ENCODE measurements around the gene CDH13. TPM values are rescaled to one million over a fixed set of nuclear protein-coding genes. Genes with fewer than 3 reads are reported as not detected.

Gene CDH13
- total and polyA plus RNA-seq, 2 experiments from 2014 or later = 1.2 to 1.5 TPM

- Histone ChIP-seq H3K9me3 (ENCODE audit: low read depth) (no peaks in the 10 kb centered on the region), H3K79me2 (no peaks in the 10 kb centered on the region), H3K36me3 (replicated peaks; ENCODE audit: insufficient read depth, low read depth) (no peaks in the 10 kb centered on the region), H3K27ac (no peak overlapping the region), H4K20me1 (ENCODE audit: insufficient read depth, poor library complexity, severe bottlenecking) (no peaks in the 10 kb centered on the region), H3K4me1 (ENCODE audit: insufficient read depth) (no peaks in the 10 kb centered on the region), H2AFZ (no peak overlapping the region), H3K9me2 (replicated peaks; ENCODE audit: insufficient read depth) (no peaks in the 10 kb centered on the region), H3K4me2 (no peak overlapping the region), H3K4me3 (no peak overlapping the region), H3K27me3 (peaks cover 24% of the 10 kb centered on the region)
- 79% methylated on average over 3 of the region's 3 CpGs for WGBS (ENCODE audit: low lambda C conversion rate, missing lambda C conversion rate)
- no peak for DNase-seq (ENCODE audit: low spot score)
- TF ChIP-seq CTCF (IDR thresholded peaks at IDR 0.05; ENCODE audit: poor library complexity) (no peak), EZH2phosphoT487 (IDR thresholded peaks at IDR 0.05; ENCODE audit: low read depth, severe bottlenecking, unreplicated experiment) (no peak), EZH2 (IDR thresholded peaks at IDR 0.05; ENCODE audit: borderline replicate concordance) (no peak)
Observed at GRCh38 chr16:82814059-82814458, 187.3 kb downstream of the CDH13 start.

- no peaks in the 10 kb centered on the region for H3K9me3 ChIP-seq (ENCODE audit: low read depth)
- no peak for TF ChIP-seq EZH2phosphoT487 (IDR thresholded peaks at IDR 0.05; ENCODE audit: low read depth, severe bottlenecking, unreplicated experiment)
- no peak for TF ChIP-seq EZH2 (IDR thresholded peaks at IDR 0.05; ENCODE audit: borderline replicate concordance)
- TF ChIP-seq CTCF (IDR thresholded peaks at IDR 0.05; ENCODE audit: poor library complexity) = no peak
- no peaks in the 10 kb centered on the region for H3K36me3 ChIP-seq (replicated peaks; ENCODE audit: insufficient read depth, low read depth)
- no peak overlapping the region for H3K4me2 ChIP-seq
- H3K79me2 ChIP-seq = no peaks in the 10 kb centered on the region
- DNase-seq (ENCODE audit: low spot score) = no peak
- no peaks in the 10 kb centered on the region for H4K20me1 ChIP-seq (ENCODE audit: insufficient read depth, poor library complexity, severe bottlenecking)
- no peak overlapping the region for H2AFZ ChIP-seq
- no peaks in the 10 kb centered on the region for H3K4me1 ChIP-seq (ENCODE audit: insufficient read depth)
- no peaks in the 10 kb centered on the region for H3K27me3 ChIP-seq
- no peaks in the 10 kb centered on the region for H3K9me2 ChIP-seq (replicated peaks; ENCODE audit: insufficient read depth)
- no peak overlapping the region for H3K27ac ChIP-seq
- H3K4me3 ChIP-seq = no peak overlapping the region
Observed at GRCh38 chr16:82819286-82819685, 192.5 kb downstream of the CDH13 start.

GRCh38 chr16:82820855-82821254 lies 194.1 kb downstream of the CDH13 start:
- H3K36me3 ChIP-seq (replicated peaks; ENCODE audit: insufficient read depth, low read depth) = no peaks in the 10 kb centered on the region
- no peaks in the 10 kb centered on the region for H3K27me3 ChIP-seq
- no peaks in the 10 kb centered on the region for H3K4me1 ChIP-seq (ENCODE audit: insufficient read depth)
- H3K9me3 ChIP-seq (ENCODE audit: low read depth) = no peaks in the 10 kb centered on the region
- TF ChIP-seq EZH2phosphoT487 (IDR thresholded peaks at IDR 0.05; ENCODE audit: low read depth, severe bottlenecking, unreplicated experiment) (no peak), CTCF (IDR thresholded peaks at IDR 0.05; ENCODE audit: poor library complexity) (no peak), EZH2 (IDR thresholded peaks at IDR 0.05; ENCODE audit: borderline replicate concordance) (no peak)
- DNase-seq (ENCODE audit: low spot score) = no peak
- no peak overlapping the region for H3K4me2 ChIP-seq
- no peaks in the 10 kb centered on the region for H3K79me2 ChIP-seq
- no peak overlapping the region for H3K27ac ChIP-seq
- no peaks in the 10 kb centered on the region for H4K20me1 ChIP-seq (ENCODE audit: insufficient read depth, poor library complexity, severe bottlenecking)
- no peaks in the 10 kb centered on the region for H3K9me2 ChIP-seq (replicated peaks; ENCODE audit: insufficient read depth)
- no peak overlapping the region for H2AFZ ChIP-seq
- H3K4me3 ChIP-seq = no peak overlapping the region
- 95% methylated on average over 2 of the region's 2 CpGs for WGBS (ENCODE audit: low lambda C conversion rate, missing lambda C conversion rate)

- Histone ChIP-seq H3K4me2 (no peak overlapping the region), H3K4me3 (no peak overlapping the region), H4K20me1 (ENCODE audit: insufficient read depth, poor library complexity, severe bottlenecking) (no peaks in the 10 kb centered on the region), H3K9me3 (ENCODE audit: low read depth) (no peaks in the 10 kb centered on the region), H3K36me3 (replicated peaks; ENCODE audit: insufficient read depth, low read depth) (no peaks in the 10 kb centered on the region), H3K27me3 (no peaks in the 10 kb centered on the region), H3K9me2 (replicated peaks; ENCODE audit: insufficient read depth) (no peaks in the 10 kb centered on the region), H3K4me1 (ENCODE audit: insufficient read depth) (no peaks in the 10 kb centered on the region), H3K79me2 (no peaks in the 10 kb centered on the region), H2AFZ (no peak overlapping the region), H3K27ac (no peak overlapping the region)
- no peak for DNase-seq (ENCODE audit: low spot score)
- TF ChIP-seq CTCF (IDR thresholded peaks at IDR 0.05; ENCODE audit: poor library complexity) (no peak), EZH2 (IDR thresholded peaks at IDR 0.05; ENCODE audit: borderline replicate concordance) (no peak), EZH2phosphoT487 (IDR thresholded peaks at IDR 0.05; ENCODE audit: low read depth, severe bottlenecking, unreplicated experiment) (no peak)
- WGBS (ENCODE audit: low lambda C conversion rate, missing lambda C conversion rate) = 79% methylated on average over 5 of the region's 5 CpGs
Observed at GRCh38 chr16:82824408-82824807, 197.6 kb downstream of the CDH13 start.

Measured in hepatocyte (in vitro differentiated cells).